DOHH2 (cell line): Measurements from ENCODE around the gene SIGLEC7.

Experiments used
- CTCF ChIP-seq: fragments of 200-600 bp; sonication (generic); IDR thresholded peaks from one replicate; pipeline ENCODE4 v1.5.1; 2014; ENCODE audit warnings: antibody characterized with exemption, mild to moderate bottlenecking, low read depth, low read length; ENCODE audit not compliant: poor library complexity, severe bottlenecking
- EZH2phosphoT487 ChIP-seq: fragments of 200-600 bp; sonication (generic); IDR thresholded peaks from 2 replicates; pipeline ENCODE4 v1.6.1; 2017; ENCODE audit warnings: borderline replicate concordance, mild to moderate bottlenecking, antibody characterized with exemption, low read length, moderate library complexity, mixed read lengths

GRCh38 chr19:51122112-51122981 is 19.8 kb upstream of the SIGLEC7 start:
- TF ChIP-seq CTCF (no peak), EZH2phosphoT487 (no peak)
